GM06990 (cell line): ENCODE data around the gene CELSR1.

Experiments used
- DNase-seq: peaks from one replicate; pipeline ENCODE4 v3.0.0-alpha.2; 2011; ENCODE audit not compliant: insufficient read length; ENCODE audit errors: extremely low read depth
- H3K27me3 ChIP-seq: replicated peaks from 2 replicates; pipeline ENCODE4 v1.6.0; 2011; ENCODE audit warnings: low read length; ENCODE audit not compliant: control insufficient read depth, insufficient read depth
- H3K36me3 ChIP-seq: 2 replicates; pipeline ENCODE4 v1.5.1; 2011; ENCODE audit warnings: low read length; ENCODE audit not compliant: control insufficient read depth, insufficient read depth
- H3K4me3 ChIP-seq: replicated peaks from 2 replicates; pipeline ENCODE4 v1.5.1; 2011; ENCODE audit warnings: low read depth, mild to moderate bottlenecking, control low read depth, low read length
- TF ChIP-seq, protein P1 (sequence below): IDR thresholded peaks from 2 replicates; pipeline ENCODE4 v1.5.1; 2011; ENCODE audit warnings: low read length, control low read depth, mild to moderate bottlenecking, inconsistent platforms; ENCODE audit not compliant: insufficient read depth, poor library complexity, severe bottlenecking

Gene CELSR1

DNA sequence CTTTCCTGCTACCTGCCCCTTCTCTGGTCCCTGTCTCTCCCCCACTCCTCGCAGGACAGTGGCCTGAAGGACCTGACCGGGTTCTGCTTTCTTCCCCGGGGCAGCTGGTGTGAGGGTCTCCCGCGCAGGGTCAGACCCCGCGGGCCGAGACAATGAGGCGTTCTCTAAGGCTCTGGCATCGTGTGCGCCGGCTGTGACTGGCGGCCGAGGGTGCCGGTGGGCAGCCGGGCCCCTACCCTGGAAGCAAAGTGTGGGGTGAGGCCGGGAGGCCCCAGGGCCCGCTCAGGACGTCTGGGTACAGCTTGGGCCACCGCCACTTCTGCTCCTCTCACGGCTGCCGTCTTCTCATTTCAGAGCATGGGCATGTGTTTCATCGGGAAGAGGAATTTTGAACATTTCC lies 185.7 kb downstream of the CELSR1 start:
- Histone ChIP-seq H3K4me3 (no peak overlapping the region), H3K36me3 (peaks cover 57% of the 10 kb centered on the region), H3K27me3 (no peaks in the 10 kb centered on the region)
- TF ChIP-seq, protein P1, sequence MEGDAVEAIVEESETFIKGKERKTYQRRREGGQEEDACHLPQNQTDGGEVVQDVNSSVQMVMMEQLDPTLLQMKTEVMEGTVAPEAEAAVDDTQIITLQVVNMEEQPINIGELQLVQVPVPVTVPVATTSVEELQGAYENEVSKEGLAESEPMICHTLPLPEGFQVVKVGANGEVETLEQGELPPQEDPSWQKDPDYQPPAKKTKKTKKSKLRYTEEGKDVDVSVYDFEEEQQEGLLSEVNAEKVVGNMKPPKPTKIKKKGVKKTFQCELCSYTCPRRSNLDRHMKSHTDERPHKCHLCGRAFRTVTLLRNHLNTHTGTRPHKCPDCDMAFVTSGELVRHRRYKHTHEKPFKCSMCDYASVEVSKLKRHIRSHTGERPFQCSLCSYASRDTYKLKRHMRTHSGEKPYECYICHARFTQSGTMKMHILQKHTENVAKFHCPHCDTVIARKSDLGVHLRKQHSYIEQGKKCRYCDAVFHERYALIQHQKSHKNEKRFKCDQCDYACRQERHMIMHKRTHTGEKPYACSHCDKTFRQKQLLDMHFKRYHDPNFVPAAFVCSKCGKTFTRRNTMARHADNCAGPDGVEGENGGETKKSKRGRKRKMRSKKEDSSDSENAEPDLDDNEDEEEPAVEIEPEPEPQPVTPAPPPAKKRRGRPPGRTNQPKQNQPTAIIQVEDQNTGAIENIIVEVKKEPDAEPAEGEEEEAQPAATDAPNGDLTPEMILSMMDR = no peak
- DNase-seq = no peak

DNA sequence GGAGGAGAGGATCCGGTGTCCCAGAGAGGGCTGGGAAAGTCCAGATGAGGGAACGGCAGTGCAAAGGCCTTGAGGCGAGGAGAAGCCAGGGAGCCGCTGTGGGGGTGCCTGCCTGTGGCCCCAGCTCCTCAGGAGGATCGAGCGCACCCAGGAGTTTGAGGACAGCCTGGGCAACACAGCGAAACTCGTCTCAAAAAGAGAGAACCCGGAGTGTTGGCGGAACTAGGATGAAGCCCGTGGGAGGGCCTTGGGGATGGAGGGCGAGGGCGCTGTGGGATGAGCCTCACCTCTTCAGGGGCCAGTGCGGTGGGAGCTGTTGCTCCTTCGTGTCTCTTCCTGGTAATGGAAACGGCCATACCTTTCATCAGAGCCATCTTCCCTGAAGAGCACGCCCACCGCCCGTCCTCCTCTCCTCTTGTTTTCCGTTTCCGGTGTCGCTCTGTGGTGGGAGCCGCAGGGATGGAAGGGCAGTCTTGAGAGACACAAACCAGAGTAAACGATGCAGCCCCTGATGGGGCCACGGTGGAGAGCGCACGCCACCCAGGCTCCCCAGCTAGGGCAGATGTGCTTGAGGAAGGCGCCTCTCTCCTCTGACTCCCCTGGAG lies 186.2 kb downstream of the CELSR1 start:
- H3K4me3 ChIP-seq = no peak overlapping the region
- TF ChIP-seq, protein P1 = no peak
- H3K27me3 ChIP-seq = no peaks in the 10 kb centered on the region
- peaks cover 56% of the 10 kb centered on the region for H3K36me3 ChIP-seq
- no peak for DNase-seq

DNA sequence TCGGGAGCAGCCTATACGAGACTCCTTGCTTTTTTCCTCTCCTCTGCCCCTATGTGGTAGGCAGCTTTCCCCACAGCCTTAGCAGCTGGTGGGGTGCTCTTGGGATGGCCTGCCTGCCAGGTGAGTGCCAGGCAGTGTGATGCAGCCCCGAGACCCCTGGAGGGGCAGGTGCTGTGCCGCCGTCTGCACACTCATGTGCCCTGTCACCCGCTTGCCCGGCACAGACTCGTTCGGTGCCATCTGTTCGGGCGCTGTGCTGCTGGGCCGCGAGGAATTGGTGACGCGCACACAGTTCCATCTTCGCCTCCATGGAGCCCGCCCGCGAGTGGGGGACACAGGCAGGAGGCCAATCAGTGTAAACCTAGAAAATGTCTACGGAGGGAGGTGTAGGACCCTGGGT lies 186.8 kb downstream of the CELSR1 start:
- DNase-seq = no peak
- TF ChIP-seq, protein P1 = no peak
- Histone ChIP-seq H3K4me3 (no peak overlapping the region), H3K27me3 (no peaks in the 10 kb centered on the region), H3K36me3 (peaks cover 55% of the 10 kb centered on the region)

DNA sequence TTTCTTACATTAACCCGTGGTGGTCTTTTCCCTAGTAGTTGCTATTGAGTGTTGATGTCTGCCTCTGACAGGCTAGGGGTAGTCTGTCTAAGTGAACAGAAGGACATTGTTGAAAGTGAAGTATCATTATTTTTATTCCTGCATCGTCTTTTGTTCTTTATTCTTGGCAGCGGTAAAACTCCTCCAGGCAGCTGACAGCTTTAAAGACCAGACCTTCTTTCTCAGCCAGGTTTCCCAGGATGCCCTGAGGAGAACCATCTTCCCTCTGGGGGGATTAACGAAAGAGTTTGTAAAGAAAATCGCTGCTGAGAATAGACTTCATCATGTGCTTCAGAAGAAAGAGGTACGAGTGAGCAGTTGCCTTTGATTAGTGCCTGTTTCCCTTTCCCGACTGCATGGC lies 187.3 kb downstream of the CELSR1 start:
- TF ChIP-seq, protein P1 = no peak
- Histone ChIP-seq H3K36me3 (peaks cover 52% of the 10 kb centered on the region), H3K4me3 (no peak overlapping the region), H3K27me3 (no peaks in the 10 kb centered on the region)
- no peak for DNase-seq

DNA sequence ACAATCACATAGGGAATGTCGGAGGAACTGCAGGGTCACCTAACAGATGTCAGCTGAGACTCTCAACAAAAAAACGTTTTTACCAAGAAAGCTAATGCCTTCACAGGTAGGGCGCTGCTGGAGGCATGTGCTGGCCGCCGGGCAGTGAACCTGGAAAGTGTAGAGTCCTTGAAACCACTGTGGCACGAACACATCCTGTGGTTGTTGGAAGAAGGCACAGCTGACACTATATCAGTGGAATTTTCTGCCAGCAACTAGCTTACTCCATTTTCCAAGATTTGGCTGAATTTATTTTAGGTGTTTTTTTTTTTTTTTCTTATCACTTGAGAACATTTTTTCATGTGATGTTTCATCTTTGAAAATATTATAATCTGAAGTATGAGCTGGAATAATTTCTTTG lies 187.7 kb downstream of the CELSR1 start:
- no peak overlapping the region for H3K4me3 ChIP-seq
- peaks cover 52% of the 10 kb centered on the region for H3K36me3 ChIP-seq
- TF ChIP-seq, protein P1 = no peak
- no peak for DNase-seq
- no peaks in the 10 kb centered on the region for H3K27me3 ChIP-seq

DNA sequence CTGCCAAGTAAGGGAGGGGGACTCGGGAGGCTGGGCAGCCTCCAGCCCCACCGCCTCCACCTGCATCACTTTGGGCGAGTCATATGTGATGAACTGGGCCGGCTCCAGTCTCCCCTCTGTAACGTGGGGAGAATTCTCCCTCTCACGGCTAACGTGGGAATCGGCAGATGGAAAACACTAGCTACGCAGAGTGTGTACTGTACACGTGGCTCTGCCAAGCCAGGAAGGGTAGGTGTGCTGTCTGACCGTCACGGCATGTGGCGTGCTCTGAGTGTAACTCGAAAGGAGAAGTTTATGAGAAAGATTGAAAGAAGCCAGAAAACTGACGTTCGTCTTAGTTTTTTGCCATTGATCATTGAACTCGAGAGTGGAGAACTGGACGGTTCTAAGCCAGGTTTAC lies 188.2 kb downstream of the CELSR1 start:
- Histone ChIP-seq H3K36me3 (peaks cover 55% of the 10 kb centered on the region), H3K4me3 (no peak overlapping the region), H3K27me3 (no peaks in the 10 kb centered on the region)
- TF ChIP-seq, protein P1 = no peak
- DNase-seq = no peak
